ENCODE results near the gene TMEM201.

GRCh38 chr1:9590945-9591668 is 2.4 kb downstream of the TMEM201 start:
- no peak for TF ChIP-seq CTCF (conservative IDR thresholded peaks at IDR 0.05; ENCODE audit: low read length)
- no peak for TF ChIP-seq EZH2phosphoT487 (IDR thresholded peaks at IDR 0.05; ENCODE audit: borderline replicate concordance, low read depth, low read length)

Measured in OCI-LY7 (cell line).